Vein endothelial cell (primary cell): ENCODE measurements around the gene FOXE3. TPM values are rescaled to one million over a fixed set of nuclear protein-coding genes. Genes with fewer than 3 reads are reported as not detected.

Experiments
- total RNA-seq: library from RNA; depleted of rRNA; stranded (reverse); fragments of >200 nt; gene quantifications from 2 replicates; pipeline ENCODE4 v1.2.3, GENCODE V29; 2012

The FOXE3 gene
- total RNA-seq = not detected in 2 replicates

GRCh38 chr1:47415728-47416318, at the start of gene FOXE3:
Gene FOXE3, plus strand, starts transcription at chr1:47416285. Its CDS starts 31 bp downstream, at chr1:47416316.

GRCh38 chr1:47437447-47438164, 21.5 kb downstream of the FOXE3 start, which contains the start of gene FOXD2:
Gene FOXD2, plus strand, starts transcription at chr1:47438044. Its CDS starts 92 bp downstream, at chr1:47438136.

Other genes starting within 250 kb of the FOXE3 start
- 0.65 TPM in 1 of 2 replicates, not detected in the other for gene PDZK1IP1, start 226.2 kb upstream of the FOXE3 start, total RNA-seq
- gene TAL1, start 184.1 kb upstream of the FOXE3 start, total RNA-seq = 45.1 and 48.3 TPM in 2 replicates
- 9.5 and 22.9 TPM in 2 replicates for gene STIL, start 102.1 kb upstream of the FOXE3 start, total RNA-seq
- 87.5 and 109 TPM in 2 replicates for gene CMPK1, start 82.5 kb upstream of the FOXE3 start, total RNA-seq
- gene FOXD2, start 21.8 kb downstream of the FOXE3 start, total RNA-seq = 0.10 and 0.33 TPM in 2 replicates